Measurements from ENCODE around the gene RNU1-3. TPM values are rescaled to one million over a fixed set of nuclear protein-coding genes. Genes with fewer than 3 reads are reported as not detected.
"Not testable (repeated sequence)": the region's sequence is repeated elsewhere in the genome, so short reads cannot be mapped to it uniquely, and the experiment has no call there.

The RNU1-3 gene
- total RNA-seq, 1 experiment from 2014 or later: 1,866 TPM

DNA sequence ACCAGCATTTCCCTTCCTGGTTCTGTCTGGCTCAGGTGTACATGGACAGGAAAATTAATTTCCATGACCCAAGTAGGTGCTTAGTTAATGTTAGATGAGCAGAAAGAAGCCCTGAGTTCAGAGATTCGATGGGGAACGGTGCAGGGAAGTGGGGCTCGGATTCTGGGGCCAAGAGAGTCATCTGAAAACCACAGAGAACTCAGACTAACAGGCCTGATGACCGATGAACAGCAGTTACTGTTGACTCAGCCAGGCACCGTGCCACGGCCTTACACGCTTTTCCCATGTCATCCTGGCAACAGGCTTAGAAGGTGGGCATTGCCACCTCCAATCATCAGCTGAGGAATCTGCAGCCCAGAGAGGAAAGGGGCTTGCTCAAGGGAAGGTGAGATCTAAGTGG lies 43.4 kb downstream of the RNU1-3 start:
- BruUV-seq (replicated peaks); H3K4me1 ChIP-seq (ENCODE audit: insufficient read depth, low read length, poor library complexity, severe bottlenecking); H3K27me3 ChIP-seq (replicated peaks; ENCODE audit: insufficient read depth, low read depth, low read length, poor library complexity); H3K9me3 ChIP-seq (ENCODE audit: low read depth, low read length, poor library complexity, severe bottlenecking); H3K4me3 ChIP-seq (ENCODE audit: low read depth, low read length, poor library complexity, severe bottlenecking); CTCF ChIA-PET; DNase-seq (ENCODE audit: low spot score); H3K27ac ChIP-seq (ENCODE audit: low read depth, low read length, poor library complexity, severe bottlenecking): not testable (repeated sequence)
- H3K36me3 ChIP-seq (ENCODE audit: insufficient read depth, low read length, poor library complexity, severe bottlenecking): peaks cover 35% of the 10 kb centered on the region
- POLR2A ChIA-PET (ENCODE audit: low non-redundant PET): interaction anchor here (0.6 kb wide), 1 partner anchor 12 kb away, joined by 5 read pairs; no protein-coding TSS in a partner anchor
- intact Hi-C loops (cut with micrococcal nuclease; ENCODE audit: unreplicated experiment): loop anchor here (10.0 kb wide), 1 partner anchor 421 kb away; no protein-coding TSS in a partner anchor

- POLR2A ChIA-PET (ENCODE audit: low non-redundant PET): interaction anchor here (0.7 kb wide), 1 partner anchor 330 kb away, joined by 4 read pairs; no protein-coding TSS in a partner anchor
These were observed 45.0 kb downstream of the RNU1-3 start for GRCh38 chr1:16621681-16622315.

GRCh38 chr1:16621300-16621658 lies 45.5 kb downstream of the RNU1-3 start:
- no peak for DNase-seq (ENCODE audit: low spot score)
- Histone ChIP-seq H3K9me3 (ENCODE audit: low read depth, low read length, poor library complexity, severe bottlenecking) (no peaks in the 10 kb centered on the region), H3K4me1 (ENCODE audit: insufficient read depth, low read length, poor library complexity, severe bottlenecking) (no peaks in the 10 kb centered on the region), H3K27ac (ENCODE audit: low read depth, low read length, poor library complexity, severe bottlenecking) (peak overlapping the region; percentile 33), H3K27me3 (replicated peaks; ENCODE audit: insufficient read depth, low read depth, low read length, poor library complexity) (no peaks in the 10 kb centered on the region), H3K36me3 (ENCODE audit: insufficient read depth, low read length, poor library complexity, severe bottlenecking) (peaks cover 31% of the 10 kb centered on the region), H3K4me3 (ENCODE audit: low read depth, low read length, poor library complexity, severe bottlenecking) (no peak overlapping the region)
- no TSS peak for BruUV-seq (replicated peaks)
- TF ChIP-seq CTCF (conservative IDR thresholded peaks at IDR 0.05; ENCODE audit: low read depth, low read length): no peak
- no peak for TF ChIP-seq EZH2 (IDR thresholded peaks at IDR 0.05; ENCODE audit: borderline replicate concordance, low read depth, low read length, poor library complexity, severe bottlenecking)
- intact Hi-C loops (cut with micrococcal nuclease; ENCODE audit: unreplicated experiment): loop anchor here (10.0 kb wide), 1 partner anchor 424 kb away; no protein-coding TSS in a partner anchor
- CTCF ChIA-PET: interaction anchor here (0.6 to 2.6 kb wide), 8 partner anchors 9 to 432 kb away, joined by 3 to 41 read pairs (median 4); partner anchors contain the start of gene SDHB
- POLR2A ChIA-PET (ENCODE audit: low non-redundant PET): interaction anchor here (0.6 to 0.7 kb wide), 2 partner anchors 100 to 330 kb away, joined by 4 to 6 read pairs; no protein-coding TSS in a partner anchor

More at GRCh38 chr1:16621681-16622315, 45.0 kb downstream of the RNU1-3 start:
- H3K27me3 ChIP-seq (replicated peaks; ENCODE audit: insufficient read depth, low read depth, low read length, poor library complexity); H3K4me1 ChIP-seq (ENCODE audit: insufficient read depth, low read length, poor library complexity, severe bottlenecking); H3K4me3 ChIP-seq (ENCODE audit: low read depth, low read length, poor library complexity, severe bottlenecking); H3K27ac ChIP-seq (ENCODE audit: low read depth, low read length, poor library complexity, severe bottlenecking); BruUV-seq (replicated peaks); DNase-seq (ENCODE audit: low spot score); H3K9me3 ChIP-seq (ENCODE audit: low read depth, low read length, poor library complexity, severe bottlenecking): not testable (repeated sequence)
- intact Hi-C loops (cut with micrococcal nuclease; ENCODE audit: unreplicated experiment): loop anchor here (10.0 kb wide), 1 partner anchor 423 kb away; no protein-coding TSS in a partner anchor
- CTCF ChIA-PET: interaction anchor here (1.0 to 2.6 kb wide), 2 partner anchors 17 to 330 kb away, joined by 3 to 41 read pairs; no protein-coding TSS in a partner anchor
- H3K36me3 ChIP-seq (ENCODE audit: insufficient read depth, low read length, poor library complexity, severe bottlenecking): peaks cover 35% of the 10 kb centered on the region

DNA sequence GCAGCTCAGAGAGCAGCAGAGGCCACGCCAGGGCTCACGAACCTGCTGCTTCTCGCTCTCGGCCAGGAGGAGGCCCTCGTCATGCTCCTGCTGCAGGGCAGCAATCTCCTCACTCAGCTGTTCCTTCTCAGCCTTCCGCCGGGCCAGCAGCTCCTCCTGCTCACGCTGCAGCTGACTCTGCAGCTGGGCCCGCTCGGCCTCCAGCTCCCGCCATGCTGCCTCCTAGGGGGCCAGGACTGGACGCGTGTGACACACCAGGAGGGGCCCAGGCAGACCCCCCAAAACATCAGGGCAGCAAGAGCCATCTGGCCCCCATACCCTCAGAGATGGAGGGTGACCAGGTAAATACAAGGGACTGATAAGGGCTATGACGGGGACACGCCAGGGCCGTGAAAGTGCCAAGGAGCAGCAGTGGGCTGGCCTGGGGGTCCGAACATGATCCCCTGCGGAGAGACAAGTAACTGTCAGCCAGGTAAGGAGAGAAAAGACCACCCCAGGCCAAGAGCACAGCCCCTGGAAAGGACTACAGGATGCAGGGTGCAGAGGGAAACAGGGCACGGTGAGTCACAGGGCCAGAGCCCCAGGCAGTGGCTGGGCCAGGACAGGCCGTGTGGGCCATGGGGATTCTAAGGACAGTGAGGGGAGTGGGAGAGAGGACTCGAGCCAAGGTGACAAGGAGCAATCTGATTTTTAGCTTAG lies 46.8 kb downstream of the RNU1-3 start:
- H3K27ac ChIP-seq (ENCODE audit: low read depth, low read length, poor library complexity, severe bottlenecking); H3K4me1 ChIP-seq (ENCODE audit: insufficient read depth, low read length, poor library complexity, severe bottlenecking); H3K4me3 ChIP-seq (ENCODE audit: low read depth, low read length, poor library complexity, severe bottlenecking); BruUV-seq (replicated peaks); CTCF ChIA-PET; H3K27me3 ChIP-seq (replicated peaks; ENCODE audit: insufficient read depth, low read depth, low read length, poor library complexity); DNase-seq (ENCODE audit: low spot score); H3K9me3 ChIP-seq (ENCODE audit: low read depth, low read length, poor library complexity, severe bottlenecking): not testable (repeated sequence)
- intact Hi-C loops (cut with micrococcal nuclease; ENCODE audit: unreplicated experiment): loop anchor here (10.0 kb wide), 1 partner anchor 425 kb away; no protein-coding TSS in a partner anchor
- peaks cover 20% of the 10 kb centered on the region for H3K36me3 ChIP-seq (ENCODE audit: insufficient read depth, low read length, poor library complexity, severe bottlenecking)
- POLR2A ChIA-PET (ENCODE audit: low non-redundant PET): interaction anchor here (0.6 kb wide), 1 partner anchor 276 kb away, joined by 6 read pairs; no protein-coding TSS in a partner anchor
